Measurements from ENCODE around the gene MTMR3.

GRCh38 chr22:29948385-29948769 lies 65.4 kb downstream of the MTMR3 start:
- TF ChIP-seq POLR2A (IDR thresholded peaks at IDR 0.05) (no peak), CTCF (IDR thresholded peaks at IDR 0.05) (no peak)

All from breast epithelium (tissue), 3 donors.